KOPT-K1 (cell line): ENCODE measurements around the gene IQCF5.

Source experiments
- H3K27ac ChIP-seq: fragments of 200-600 bp; sonication (generic); 2 replicates; pipeline ENCODE4 v1.5.1; 2016; ENCODE audit warnings: antibody characterized with exemption, mild to moderate bottlenecking, low read depth, low read length; ENCODE audit not compliant: poor library complexity, severe bottlenecking
- H3K36me3 ChIP-seq: fragments of 200-600 bp; sonication (generic); 2 replicates; pipeline ENCODE4 v1.5.1; 2017; ENCODE audit warnings: antibody characterized with exemption, mild to moderate bottlenecking, low read length, moderate library complexity; ENCODE audit not compliant: insufficient read depth
- H3K9me3 ChIP-seq: fragments of 200-600 bp; sonication (generic); 2 replicates; pipeline ENCODE4 v1.5.1; 2017; ENCODE audit warnings: antibody characterized with exemption, low read length, mild to moderate bottlenecking; ENCODE audit not compliant: insufficient read depth, poor library complexity, severe bottlenecking

Gene IQCF5

GRCh38 chr3:51828297-51828696 lies 47.1 kb downstream of the IQCF5 start:
- Histone ChIP-seq H3K27ac (no peak overlapping the region), H3K9me3 (peaks cover 24% of the 10 kb centered on the region), H3K36me3 (no peaks in the 10 kb centered on the region)
